Sigmoid colon (tissue), 4 donors: Measurements from ENCODE around the gene RNF207.

Experiments used
- CTCF ChIP-seq, 4 experiments: fragments of 450-650 bp in 3 of 4; fragments of 200-600 bp in 1 of 4; IDR thresholded peaks; one replicate each; pipeline ENCODE4 v1.5.1; 2016 to 2019; ENCODE audit warnings: antibody characterized with exemption in 4 of 4, mild to moderate bottlenecking in 3 of 4, moderate library complexity in 2 of 4
- POLR2AphosphoS5 ChIP-seq, 4 donors: sonication (generic); formaldehyde crosslinking; IDR thresholded peaks; one replicate each; pipeline ENCODE4 v1.6.1; 2017; ENCODE audit warnings: antibody characterized with exemption in 4 of 4

- TF ChIP-seq CTCF (IDR thresholded peaks at IDR 0.05) (no peak), POLR2AphosphoS5 (IDR thresholded peaks at IDR 0.05) (no peak)
Observed at GRCh38 chr1:6165441-6165985, 40.4 kb upstream of the RNF207 start.
